HG02870 (cell line): Measurements from ENCODE around the gene PTGDS.

Source experiments
- ATAC-seq: cut with Tn5 transposase; IDR thresholded peaks from one replicate; pipeline ENCODE4 v1.9.1; 2021; ENCODE audit warnings: mild to moderate bottlenecking, moderate library complexity; ENCODE audit not compliant: unreplicated experiment

The PTGDS gene

GRCh38 chr9:136977223-136977622, at the start of gene PTGDS:
Gene PTGDS (plus strand): TSS chr9:136977504. CDS start chr9:136977579, 75 bp downstream.
- no peak for ATAC-seq

DNA sequence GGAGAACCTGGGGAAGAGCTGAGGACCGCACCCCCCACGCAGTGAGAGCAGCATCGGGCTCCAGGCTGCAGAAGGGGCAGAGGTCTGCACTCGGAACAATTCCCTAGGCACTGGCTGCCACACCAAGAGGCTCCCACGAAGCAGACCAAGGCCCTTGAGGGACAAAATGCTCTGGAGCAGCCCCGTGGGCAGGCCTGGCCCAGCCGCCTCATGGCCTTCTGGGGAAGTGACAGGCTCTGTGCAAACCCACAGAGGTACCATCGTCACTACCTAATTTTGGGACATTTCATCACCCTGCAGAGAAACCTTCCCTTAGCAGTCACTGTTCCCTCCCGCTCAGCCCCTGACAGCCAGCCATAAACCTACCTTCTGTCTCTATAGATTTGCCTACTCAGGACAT, 48.7 kb upstream of the PTGDS start:
- no peak for ATAC-seq

DNA sequence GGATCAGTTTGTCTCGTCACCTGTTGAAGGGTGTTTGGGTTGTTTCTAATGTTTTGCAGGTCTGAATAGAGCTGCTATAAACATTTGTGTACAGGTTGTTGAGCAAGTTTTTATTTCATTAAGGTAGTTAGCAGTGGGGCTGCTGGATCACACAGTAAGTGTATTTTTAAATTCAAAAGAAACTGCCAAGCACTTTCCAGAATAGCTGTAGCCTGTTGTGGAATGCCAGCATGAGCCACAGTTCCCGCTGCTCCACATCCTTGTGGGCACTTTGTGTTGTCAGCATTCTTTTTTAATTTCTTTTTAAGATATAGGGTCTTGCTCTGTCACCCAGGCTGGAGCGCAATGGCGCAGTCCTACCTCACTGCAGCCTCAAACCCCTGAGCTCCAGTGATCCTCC, 47.3 kb upstream of the PTGDS start:
- no peak for ATAC-seq

DNA sequence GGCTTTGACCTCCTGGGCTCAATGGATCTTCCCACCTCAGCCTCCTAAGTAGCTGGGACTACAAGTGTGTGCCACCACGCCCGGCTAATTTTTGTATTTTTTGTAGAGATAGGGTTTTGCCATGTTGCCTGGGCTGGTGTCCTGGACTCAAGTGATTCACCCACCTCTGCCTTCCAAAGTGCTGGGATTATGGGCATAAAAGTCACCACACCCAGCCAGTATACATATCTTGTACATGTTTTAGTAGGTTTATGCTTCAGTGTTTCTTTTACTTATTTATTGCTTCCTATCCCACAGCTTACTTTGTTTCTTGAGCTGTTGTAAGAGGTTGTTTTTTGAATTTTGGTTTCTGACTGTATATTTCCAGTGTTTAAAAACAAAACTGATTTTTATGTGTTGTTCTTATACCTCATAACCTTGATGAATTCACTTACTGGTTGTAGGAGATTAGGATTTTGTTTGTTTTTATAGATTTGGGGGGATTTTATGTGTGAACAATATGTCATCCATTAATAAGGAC, 45.6 kb upstream of the PTGDS start:
- no peak for ATAC-seq

DNA sequence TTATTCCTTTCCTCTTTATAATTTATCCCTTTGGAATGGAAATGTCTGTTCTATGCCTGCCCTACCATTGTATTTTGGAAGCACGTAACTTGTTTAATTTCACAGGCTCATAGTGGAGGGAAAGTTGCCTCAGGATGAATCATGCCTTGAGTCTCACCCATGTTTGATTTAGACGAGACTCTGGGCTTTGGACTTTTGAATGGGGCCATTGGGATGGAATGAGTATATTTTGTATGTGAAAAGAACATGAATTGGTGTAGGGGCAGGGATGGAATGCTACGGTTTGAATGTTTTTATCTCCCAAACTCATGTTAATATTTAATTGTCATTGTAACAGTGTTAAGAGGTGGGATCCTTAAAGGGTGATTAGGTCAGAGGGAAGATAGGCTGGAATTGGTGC, 43.0 kb upstream of the PTGDS start:
- no peak for ATAC-seq

- no peak for ATAC-seq
These were observed 41.7 kb upstream of the PTGDS start for GRCh38 chr9:136935651-136936050.

DNA sequence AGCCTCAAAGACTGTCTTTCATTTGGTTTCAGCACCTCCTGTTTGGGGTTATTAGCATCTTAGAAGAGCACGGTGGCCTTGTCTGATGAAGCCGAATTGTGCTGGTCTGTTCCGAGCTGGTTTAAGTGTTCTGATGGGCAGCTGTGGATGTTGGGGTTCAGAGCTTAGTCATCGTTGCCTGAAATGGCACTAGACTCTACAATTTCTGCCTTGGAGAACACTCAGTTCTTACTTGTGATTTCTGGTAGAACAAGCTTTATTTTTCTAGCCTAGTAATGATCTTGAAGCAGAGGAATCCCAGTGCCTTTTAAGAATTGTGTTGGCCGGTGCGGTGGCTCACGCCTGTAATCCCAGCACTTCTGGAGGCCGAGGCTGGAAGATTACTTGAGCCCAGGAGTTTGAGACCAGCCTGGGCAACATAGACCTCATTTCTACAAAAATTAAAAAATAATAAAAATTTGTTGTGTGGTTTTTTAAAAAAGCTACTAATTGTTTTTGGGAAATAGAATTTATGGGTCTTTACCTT, 40.6 kb upstream of the PTGDS start:
- ATAC-seq: no peak

GRCh38 chr9:136937186-136938001, 39.9 kb upstream of the PTGDS start:
- ATAC-seq: no peak

DNA sequence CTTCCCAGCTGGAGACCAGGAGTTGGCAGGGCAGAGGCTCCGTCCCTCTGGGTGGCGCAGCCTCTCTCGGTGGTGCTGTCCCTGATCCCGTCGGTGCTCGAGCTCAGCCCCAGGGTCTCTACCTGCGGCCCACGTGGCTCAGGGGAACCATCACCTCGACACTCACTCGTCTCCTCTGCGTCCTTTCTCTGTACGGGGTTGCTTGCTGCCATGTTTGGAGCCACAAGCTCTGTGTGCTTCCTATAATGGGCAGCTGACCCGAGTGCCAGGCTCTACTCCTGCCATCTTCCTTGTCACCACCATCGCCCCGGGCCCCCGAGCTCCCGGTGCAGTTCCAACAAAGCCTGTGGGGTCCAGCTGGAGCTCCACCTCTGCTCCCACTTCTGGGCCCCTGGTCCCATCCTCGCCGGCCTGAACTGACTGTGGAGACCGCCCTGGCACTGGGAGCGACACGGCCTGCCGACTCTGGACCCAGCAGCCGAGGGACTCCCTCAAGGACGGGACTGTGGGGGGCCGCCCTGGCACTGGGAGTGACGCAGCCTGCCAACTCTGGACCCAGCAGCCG, 37.8 kb upstream of the PTGDS start:
- no peak for ATAC-seq

DNA sequence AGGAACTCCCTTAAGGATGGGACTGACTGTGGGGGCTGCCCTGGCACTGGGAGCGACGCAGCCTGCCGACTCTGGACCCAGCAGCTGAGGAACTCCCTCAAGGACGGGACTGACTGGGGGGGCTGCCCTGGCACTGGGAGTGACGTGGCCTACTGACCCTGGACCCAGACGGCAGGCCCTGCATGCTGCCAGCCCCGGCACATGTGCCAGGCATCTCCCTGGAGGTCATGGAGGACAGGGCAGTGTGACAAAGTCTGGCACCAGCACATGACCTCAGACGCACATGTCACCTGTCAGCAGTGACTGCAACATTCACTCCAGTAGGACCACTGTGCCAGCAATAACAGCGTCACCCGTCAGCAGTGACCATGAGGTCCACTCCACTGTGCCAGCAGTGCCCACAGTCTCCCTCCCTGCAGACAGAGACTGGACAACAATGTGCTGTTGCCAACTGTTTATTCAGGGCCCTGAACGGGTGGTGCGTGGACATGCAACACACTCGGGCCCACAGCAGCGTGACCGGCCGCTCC, 37.2 kb upstream of the PTGDS start:
- ATAC-seq: no peak

DNA sequence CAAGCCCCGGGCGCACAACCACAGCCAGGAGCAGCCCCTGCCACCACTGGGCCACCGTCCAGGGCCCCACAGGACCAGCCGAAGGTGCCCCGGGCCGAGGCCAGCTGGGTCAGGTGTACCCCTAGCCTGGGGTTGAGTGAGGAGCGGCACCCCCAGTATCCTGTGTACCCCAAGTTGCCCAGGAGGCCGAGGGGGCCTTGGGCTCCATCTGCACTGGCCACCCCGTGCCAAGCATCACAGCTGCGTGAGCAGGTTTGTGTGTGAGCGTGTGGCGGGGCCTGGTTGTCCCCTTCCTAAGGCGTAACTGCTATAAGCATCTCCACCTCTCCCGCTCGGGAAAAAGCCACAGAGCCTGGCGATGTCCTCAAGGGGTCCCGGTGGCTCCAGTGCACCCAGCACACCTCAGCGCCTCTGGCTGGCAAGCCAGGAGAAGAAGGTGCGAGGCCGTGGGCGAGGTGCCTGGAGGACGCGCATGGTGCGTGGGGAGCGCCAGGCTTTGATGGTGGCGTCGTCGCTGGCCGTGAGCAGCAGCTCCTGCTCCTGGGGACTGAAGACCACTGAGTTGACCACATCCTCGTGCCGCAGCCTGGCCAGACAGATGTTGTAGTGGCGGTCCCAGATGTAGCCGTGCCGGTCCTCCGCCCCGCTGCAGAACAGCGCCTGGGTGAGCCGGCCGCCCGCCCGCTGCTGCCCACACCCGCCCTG, 36.6 kb upstream of the PTGDS start:
- ATAC-seq: no peak

- ATAC-seq: no peak
These were observed 35.8 kb upstream of the PTGDS start for GRCh38 chr9:136941231-136942111.

DNA sequence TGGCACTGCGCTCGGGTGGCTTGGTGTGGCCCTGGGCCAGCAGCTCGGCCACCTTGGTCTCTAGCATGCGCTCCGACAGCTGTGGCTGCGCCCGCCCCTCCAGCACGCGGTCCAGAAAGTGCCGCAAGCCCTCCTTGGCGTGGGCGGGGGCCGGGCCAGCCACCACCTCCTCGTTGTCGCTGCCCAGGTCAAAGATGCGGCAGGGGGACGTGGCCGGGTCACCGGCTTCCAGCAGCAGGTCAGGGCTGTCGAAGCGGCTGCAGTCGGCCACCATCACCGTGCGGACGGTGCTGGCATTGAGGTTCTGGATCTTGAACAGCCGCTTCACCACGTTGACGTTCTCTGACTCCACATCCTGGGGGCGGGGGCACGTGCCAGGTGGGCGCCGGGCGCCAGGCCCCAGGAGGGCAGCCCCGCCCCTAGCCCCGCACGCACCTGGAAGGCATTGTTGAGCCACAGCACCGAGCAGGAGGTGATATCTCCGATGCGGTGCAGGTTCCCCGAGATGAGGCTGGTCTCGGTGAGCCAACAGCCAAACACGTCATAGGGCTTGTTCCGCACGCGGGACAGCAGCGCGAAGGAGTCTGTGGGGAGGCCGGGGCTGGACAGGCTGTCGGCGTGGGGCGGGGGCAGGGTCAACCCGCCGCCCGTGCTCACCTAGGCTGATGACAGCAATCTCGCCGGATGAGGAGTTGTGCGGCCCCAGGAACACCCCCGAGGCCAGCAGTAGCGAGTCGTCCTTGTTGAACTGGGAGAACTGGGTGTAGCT, 35.0 kb upstream of the PTGDS start:
- ATAC-seq: no peak

- ATAC-seq: no peak
These were observed 34.4 kb upstream of the PTGDS start for GRCh38 chr9:136942881-136943230.

DNA sequence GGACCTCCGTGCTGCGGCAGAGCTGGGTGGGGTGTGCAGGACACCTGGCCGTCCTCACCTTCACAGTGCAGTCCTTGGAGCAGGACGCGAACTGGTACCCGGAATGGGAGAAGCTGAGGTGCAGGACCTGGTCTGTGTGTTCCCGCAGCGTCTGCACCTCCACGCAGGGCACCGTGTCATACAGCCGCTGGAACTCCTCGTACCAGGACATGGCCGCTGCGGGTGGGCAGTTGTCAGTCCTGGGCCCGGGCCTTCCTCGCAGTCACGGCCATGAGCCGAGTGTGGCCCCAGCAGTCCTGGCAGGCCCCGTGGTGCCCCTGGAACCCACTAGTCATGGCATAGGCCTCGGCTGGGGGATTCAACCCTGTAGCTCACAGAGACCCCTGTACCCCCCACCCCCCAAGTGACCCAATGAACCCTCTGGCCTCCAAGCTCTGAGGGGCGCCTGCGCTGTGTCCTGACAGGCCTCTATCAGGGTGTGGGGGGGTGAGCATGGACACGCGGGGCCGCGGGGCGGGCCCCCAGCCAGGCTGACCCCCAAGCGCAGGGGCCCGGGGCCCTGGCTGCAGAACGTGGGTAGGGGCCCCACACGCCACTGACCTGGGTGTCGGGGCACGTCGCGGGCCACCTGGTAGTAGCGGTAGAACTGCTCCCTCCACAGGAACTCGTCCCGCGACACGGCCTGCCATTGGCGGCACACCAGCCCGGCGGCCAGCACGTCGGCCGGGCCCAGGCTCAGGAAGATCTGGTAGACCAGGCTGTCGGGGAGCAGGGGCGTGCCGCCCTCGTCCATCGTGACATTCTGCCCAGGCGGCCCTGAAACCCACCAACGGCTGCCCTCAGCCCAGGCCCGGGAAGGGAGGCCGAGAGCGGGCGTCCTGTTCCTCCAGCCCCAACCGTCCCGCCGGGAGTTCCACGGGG, 33.8 kb upstream of the PTGDS start:
- ATAC-seq: peak; percentile 7

GRCh38 chr9:136944212-136944518, 33.1 kb upstream of the PTGDS start:
- ATAC-seq: peak; percentile 35

- ATAC-seq: peak; percentile 67
These were observed 32.6 kb upstream of the PTGDS start, which contains the start of the genes C8G and FBXW5 for GRCh38 chr9:136944519-136945332. Gene C8G (plus strand): TSS chr9:136945243. CDS start chr9:136945321, 78 bp downstream. Gene FBXW5 (minus strand): TSS chr9:136944738. CDS start chr9:136944083, 655 bp downstream.
